Measurements from ENCODE around the gene SYCP2L.

DNA sequence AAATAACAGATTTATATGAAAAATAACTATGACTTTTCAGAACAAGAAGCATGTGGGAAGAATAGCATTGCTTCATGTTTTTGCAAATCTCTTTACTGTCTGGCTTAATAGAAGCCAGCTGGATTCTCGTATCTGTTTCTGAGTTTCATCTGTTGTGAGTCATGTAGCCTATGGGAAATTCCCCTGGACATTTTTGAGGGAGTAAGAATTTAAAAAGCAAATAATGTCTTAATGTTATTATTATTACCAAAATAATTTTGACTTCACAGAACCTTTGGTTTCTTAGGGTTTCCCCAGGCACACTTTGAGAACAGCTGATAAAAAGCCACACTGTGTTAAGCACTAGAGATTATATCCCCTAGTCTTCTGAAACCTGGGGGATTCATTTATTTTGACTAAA, 75.8 kb downstream of the SYCP2L start:
- TF ChIP-seq, protein P1, sequence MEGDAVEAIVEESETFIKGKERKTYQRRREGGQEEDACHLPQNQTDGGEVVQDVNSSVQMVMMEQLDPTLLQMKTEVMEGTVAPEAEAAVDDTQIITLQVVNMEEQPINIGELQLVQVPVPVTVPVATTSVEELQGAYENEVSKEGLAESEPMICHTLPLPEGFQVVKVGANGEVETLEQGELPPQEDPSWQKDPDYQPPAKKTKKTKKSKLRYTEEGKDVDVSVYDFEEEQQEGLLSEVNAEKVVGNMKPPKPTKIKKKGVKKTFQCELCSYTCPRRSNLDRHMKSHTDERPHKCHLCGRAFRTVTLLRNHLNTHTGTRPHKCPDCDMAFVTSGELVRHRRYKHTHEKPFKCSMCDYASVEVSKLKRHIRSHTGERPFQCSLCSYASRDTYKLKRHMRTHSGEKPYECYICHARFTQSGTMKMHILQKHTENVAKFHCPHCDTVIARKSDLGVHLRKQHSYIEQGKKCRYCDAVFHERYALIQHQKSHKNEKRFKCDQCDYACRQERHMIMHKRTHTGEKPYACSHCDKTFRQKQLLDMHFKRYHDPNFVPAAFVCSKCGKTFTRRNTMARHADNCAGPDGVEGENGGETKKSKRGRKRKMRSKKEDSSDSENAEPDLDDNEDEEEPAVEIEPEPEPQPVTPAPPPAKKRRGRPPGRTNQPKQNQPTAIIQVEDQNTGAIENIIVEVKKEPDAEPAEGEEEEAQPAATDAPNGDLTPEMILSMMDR (IDR thresholded peaks at IDR 0.05) = no peak
- TF ChIP-seq ZFX (IDR thresholded peaks at IDR 0.05; ENCODE audit: borderline replicate concordance) = no peak
